Effector memory CD8-positive, alpha-beta T cell (primary cell): ENCODE data around the gene DHX29.

ENCODE experiments used
- ATAC-seq: fragments of 150-1000 bp; cut with Tn5 transposase; replicated peaks from 2 replicates; pipeline ENCODE4 v1.10.0; 2021; ENCODE audit warnings: mild to moderate bottlenecking, moderate library complexity
- DNase-seq, 3 experiments: peaks; one replicate each; pipeline ENCODE4 v3.0.0; 2021
- H3K27ac Mint-ChIP-seq, 2 donors: one replicate each; pipeline ENCODE4 v1.8.0; 2022; ENCODE audit warnings: mild to moderate bottlenecking in 2 of 2, mixed read lengths in 2 of 2, moderate library complexity in 2 of 2
- H3K27me3 Mint-ChIP-seq, 2 donors: one replicate each; pipeline ENCODE4 v1.8.0; 2022; ENCODE audit warnings: mixed read lengths in 2 of 2
- H3K36me3 Mint-ChIP-seq: one replicate; pipeline ENCODE4 v1.8.0; 2022; ENCODE audit warnings: mild to moderate bottlenecking, moderate library complexity, mixed read lengths; ENCODE audit not compliant: insufficient read depth
- H3K4me1 Mint-ChIP-seq, 2 donors: one replicate each; pipeline ENCODE4 v1.8.0; 2022; ENCODE audit warnings: low read depth in 2 of 2, mixed read lengths in 2 of 2
- H3K4me3 Mint-ChIP-seq, 2 donors: one replicate each; pipeline ENCODE4 v1.8.0; 2022; ENCODE audit warnings: mild to moderate bottlenecking in 2 of 2, mixed read lengths in 2 of 2, moderate library complexity in 2 of 2
- H3K9me3 Mint-ChIP-seq, 2 donors: one replicate each; pipeline ENCODE4 v1.8.0; 2022; ENCODE audit warnings: mixed read lengths in 2 of 2

Gene DHX29

DNA sequence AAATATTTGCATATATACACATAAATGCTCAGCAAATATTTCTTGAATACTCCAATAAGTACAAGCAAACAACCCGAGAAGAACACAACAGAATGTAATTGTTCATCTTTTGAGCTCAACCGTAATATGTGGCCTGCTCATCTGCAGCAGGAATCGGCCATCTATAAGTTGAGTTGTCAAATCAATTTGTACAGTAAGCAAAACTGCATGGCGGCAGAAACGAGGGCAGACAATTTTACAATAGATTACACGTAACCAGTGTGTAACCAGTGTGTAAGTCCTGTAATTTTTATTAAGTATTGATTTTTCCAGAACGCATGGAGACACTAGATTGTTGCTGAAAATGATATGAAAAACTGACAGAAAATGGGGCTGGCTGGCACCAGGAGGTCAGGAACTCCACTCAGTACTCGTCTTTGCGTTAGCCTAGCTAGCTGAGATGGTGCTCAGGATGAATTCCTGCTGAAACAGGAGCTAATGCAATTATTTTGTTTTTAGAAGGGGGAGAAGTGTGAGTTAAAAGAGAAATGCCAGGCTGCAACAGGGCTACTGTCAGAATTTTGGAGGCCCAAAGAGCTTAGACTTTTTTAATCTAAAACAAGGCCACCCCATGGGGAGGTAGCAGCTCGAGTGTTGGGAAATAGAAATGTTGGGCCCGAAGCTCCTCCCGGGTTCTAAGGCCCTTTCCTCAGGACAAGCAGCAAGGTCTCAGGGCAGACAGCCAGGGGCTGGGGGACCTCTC is 682 bp downstream of the DHX29 start:
- ATAC-seq = no peak
- no peak for DNase-seq
- Mint-ChIP-seq H3K27ac (no peak overlapping the region), H3K4me3 (no peak overlapping the region), H3K4me1 (peaks cover 10 to 24% of the 10 kb centered on the region in 2 donors), H3K9me3 (no peaks in the 10 kb centered on the region), H3K36me3 (peaks cover 10% of the 10 kb centered on the region), H3K27me3 (no peaks in the 10 kb centered on the region)

- Mint-ChIP-seq H3K9me3 (no peaks in the 10 kb centered on the region), H3K27ac (no peak overlapping the region), H3K4me3 (no peak overlapping the region), H3K27me3 (no peaks in the 10 kb centered on the region), H3K36me3 (peaks cover 6% of the 10 kb centered on the region), H3K4me1 (peaks cover 6 to 14% of the 10 kb centered on the region in 2 donors)
- DNase-seq = no peak
- no peak for ATAC-seq
Measured at GRCh38 chr5:55305345-55305744, 2.1 kb downstream of the DHX29 start.

- Mint-ChIP-seq H3K9me3 (no peaks in the 10 kb centered on the region), H3K4me1 (peaks cover 6 to 14% of the 10 kb centered on the region in 2 donors), H3K27ac (no peak overlapping the region), H3K27me3 (no peaks in the 10 kb centered on the region), H3K4me3 (no peak overlapping the region), H3K36me3 (peaks cover 6% of the 10 kb centered on the region)
- ATAC-seq (no peak), DNase-seq (no peak)
Measured at GRCh38 chr5:55304584-55304983, 2.9 kb downstream of the DHX29 start.

GRCh38 chr5:55303238-55303690 is 4.2 kb downstream of the DHX29 start:
- Mint-ChIP-seq H3K4me3 (no peak overlapping the region), H3K27me3 (no peaks in the 10 kb centered on the region), H3K36me3 (peaks cover 6% of the 10 kb centered on the region), H3K27ac (no peak overlapping the region), H3K9me3 (no peaks in the 10 kb centered on the region), H3K4me1 (peaks cover 6 to 14% of the 10 kb centered on the region in 2 donors)
- ATAC-seq (no peak), DNase-seq (no peak)

GRCh38 chr5:55300890-55301289 is 6.6 kb downstream of the DHX29 start:
- Mint-ChIP-seq H3K27me3 (no peaks in the 10 kb centered on the region), H3K4me3 (no peak overlapping the region), H3K36me3 (peaks cover 16% of the 10 kb centered on the region), H3K4me1 (peaks cover 6 to 18% of the 10 kb centered on the region in 2 donors), H3K9me3 (no peaks in the 10 kb centered on the region), H3K27ac (no peak overlapping the region)
- DNase-seq = no peak
- no peak for ATAC-seq

DNA sequence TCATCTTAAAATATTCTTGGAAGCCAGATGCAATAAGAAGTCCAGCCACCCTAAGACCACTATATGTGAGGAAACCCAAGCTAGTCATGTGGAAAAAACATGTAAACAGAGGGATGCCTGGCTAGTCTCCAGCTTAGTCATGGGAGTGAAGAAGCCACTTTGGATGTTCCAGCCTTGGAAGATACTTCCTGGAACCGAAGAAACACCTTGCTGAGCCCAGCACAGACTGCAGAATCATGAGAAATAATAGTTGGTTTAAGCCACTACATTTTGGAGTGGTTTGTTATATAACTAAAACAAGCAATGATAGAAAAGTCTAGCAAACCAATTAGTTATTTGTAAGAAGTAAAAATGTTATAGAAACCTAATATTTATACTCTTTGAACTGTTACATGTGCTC is 12.6 kb downstream of the DHX29 start:
- Mint-ChIP-seq H3K27ac (no peak overlapping the region), H3K27me3 (no peaks in the 10 kb centered on the region), H3K4me3 (no peak overlapping the region), H3K4me1 (peaks cover 0 to 8% of the 10 kb centered on the region in 2 donors), H3K9me3 (no peaks in the 10 kb centered on the region), H3K36me3 (peaks cover 53% of the 10 kb centered on the region)
- DNase-seq = no peak
- ATAC-seq = no peak

- DNase-seq = no peak
- H3K36me3 Mint-ChIP-seq = peaks cover 73% of the 10 kb centered on the region
- H3K27me3 Mint-ChIP-seq = no peaks in the 10 kb centered on the region
- H3K9me3 Mint-ChIP-seq = no peaks in the 10 kb centered on the region
- no peak for ATAC-seq
- H3K4me1 Mint-ChIP-seq = peaks cover 0 to 4% of the 10 kb centered on the region in 2 donors
- no peak overlapping the region for H3K27ac Mint-ChIP-seq
- no peak overlapping the region for H3K4me3 Mint-ChIP-seq
Measured at GRCh38 chr5:55290991-55291390, 16.5 kb downstream of the DHX29 start.

- Mint-ChIP-seq H3K27ac (no peak overlapping the region), H3K4me3 (no peak overlapping the region), H3K4me1 (peaks cover 0 to 4% of the 10 kb centered on the region in 2 donors), H3K9me3 (no peaks in the 10 kb centered on the region), H3K27me3 (no peaks in the 10 kb centered on the region), H3K36me3 (peaks cover 82% of the 10 kb centered on the region)
- no peak for DNase-seq
- no peak for ATAC-seq
Measured at GRCh38 chr5:55289808-55290207, 17.7 kb downstream of the DHX29 start.

DNA sequence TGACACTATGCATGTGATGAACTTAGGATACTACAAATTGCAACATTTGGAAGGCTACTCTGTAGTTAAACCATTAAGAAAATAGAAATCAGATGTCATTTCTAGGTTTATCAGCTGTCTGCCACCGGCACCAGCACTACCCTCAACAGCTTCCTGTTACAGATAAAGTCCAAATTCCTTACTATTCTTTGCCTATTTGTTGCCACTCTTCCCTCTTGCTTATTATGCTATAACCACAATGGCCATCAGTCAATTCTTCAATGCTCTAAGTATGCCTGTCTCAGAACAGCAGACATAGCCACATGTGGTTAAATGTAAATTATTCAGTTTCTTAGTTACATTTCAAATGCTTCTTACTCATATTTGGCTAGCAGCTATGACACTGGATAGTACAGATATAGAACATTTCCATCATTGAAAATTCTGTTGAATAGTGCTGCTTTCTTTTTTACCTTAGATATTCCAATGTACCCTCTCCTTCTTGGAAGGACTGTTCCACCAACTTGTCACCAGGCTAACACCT is 21.0 kb downstream of the DHX29 start:
- Mint-ChIP-seq H3K36me3 (peaks cover 80% of the 10 kb centered on the region), H3K4me3 (no peak overlapping the region), H3K27ac (peak overlapping the region in 1 of 2 donors; percentile 8)

DNA sequence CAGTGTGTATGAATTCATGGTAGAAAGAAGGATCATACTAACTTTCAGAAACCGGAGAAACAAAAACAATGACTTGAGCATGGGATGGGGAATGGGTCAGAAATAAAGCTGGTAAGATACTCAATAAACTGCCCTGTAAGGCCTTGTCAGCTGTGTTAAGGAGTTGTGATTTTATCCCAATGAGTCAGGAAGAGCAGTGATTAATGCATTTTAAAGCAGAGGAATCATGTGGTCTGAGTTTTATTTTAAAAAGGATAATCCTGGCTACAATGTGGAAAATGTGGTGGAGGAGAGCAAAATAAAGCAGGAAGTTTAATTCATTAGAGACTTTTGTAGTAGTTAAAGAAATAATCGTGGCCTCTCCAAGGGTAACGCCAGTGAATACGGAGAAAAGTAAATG is 28.7 kb downstream of the DHX29 start:
- Mint-ChIP-seq H3K27me3 (no peaks in the 10 kb centered on the region), H3K4me3 (no peak overlapping the region), H3K27ac (no peak overlapping the region), H3K4me1 (no peaks in the 10 kb centered on the region), H3K9me3 (no peaks in the 10 kb centered on the region), H3K36me3 (peaks cover 70% of the 10 kb centered on the region)
- DNase-seq (no peak), ATAC-seq (no peak)

More for the DNA sequence above, 21.0 kb downstream of the DHX29 start:
- H3K27me3 Mint-ChIP-seq = no peaks in the 10 kb centered on the region
- DNase-seq (no peak), ATAC-seq (no peak)
- peaks cover 0 to 2% of the 10 kb centered on the region in 2 donors for H3K4me1 Mint-ChIP-seq
- no peaks in the 10 kb centered on the region for H3K9me3 Mint-ChIP-seq

DNA sequence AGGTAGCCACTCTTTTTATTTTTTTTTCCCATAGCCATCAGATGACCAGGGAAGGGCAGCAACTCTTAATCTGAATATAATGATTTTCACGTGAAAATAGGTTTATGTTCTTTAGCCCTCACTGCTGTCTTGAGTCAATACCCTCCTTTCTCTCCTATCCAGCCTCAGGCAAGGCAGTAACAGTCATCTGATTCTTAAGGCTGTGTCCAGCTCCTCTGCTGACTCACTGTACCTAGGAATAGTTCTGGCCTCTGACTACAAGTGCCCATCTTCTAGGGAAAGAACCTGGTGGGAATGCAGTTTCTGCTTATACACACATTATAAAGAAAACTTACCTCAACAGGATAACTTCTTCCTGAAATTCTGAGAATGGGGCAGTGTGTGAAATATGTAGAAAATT is 30.7 kb downstream of the DHX29 start:
- H3K36me3 Mint-ChIP-seq = peaks cover 73% of the 10 kb centered on the region

DNA sequence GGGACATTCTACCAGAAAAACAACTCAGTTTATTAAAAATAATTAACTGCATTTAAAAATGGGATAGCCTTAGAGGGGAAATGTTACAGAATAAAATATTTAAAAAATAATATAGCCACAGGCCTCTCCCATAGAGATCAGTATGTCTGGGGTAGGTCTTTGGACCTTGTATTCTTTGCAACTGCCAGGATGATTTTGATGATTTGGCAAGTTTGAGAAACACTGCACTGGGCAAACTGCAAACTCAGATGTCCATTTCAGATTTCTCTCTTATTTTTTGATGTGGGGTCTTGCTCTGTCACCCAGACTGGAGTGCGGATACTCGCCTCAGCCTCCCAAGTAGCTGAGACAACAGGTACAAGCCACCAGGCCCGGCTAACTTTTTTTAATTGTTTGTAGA is 49.2 kb downstream of the DHX29 start:
- Mint-ChIP-seq H3K9me3 (no peaks in the 10 kb centered on the region), H3K27me3 (no peaks in the 10 kb centered on the region), H3K4me1 (no peaks in the 10 kb centered on the region), H3K4me3 (no peak overlapping the region), H3K36me3 (peaks cover 49% of the 10 kb centered on the region), H3K27ac (no peak overlapping the region)
- ATAC-seq (no peak), DNase-seq (no peak)

More for the DNA sequence above, 30.7 kb downstream of the DHX29 start:
- H3K27ac Mint-ChIP-seq = no peak overlapping the region
- no peaks in the 10 kb centered on the region for H3K4me1 Mint-ChIP-seq
- no peaks in the 10 kb centered on the region for H3K9me3 Mint-ChIP-seq
- H3K4me3 Mint-ChIP-seq = no peak overlapping the region
- ATAC-seq (no peak), DNase-seq (no peak)
- H3K27me3 Mint-ChIP-seq = no peaks in the 10 kb centered on the region

GRCh38 chr5:55254802-55255201 is 52.7 kb downstream of the DHX29 start:
- DNase-seq = no peak
- H3K9me3 Mint-ChIP-seq = no peaks in the 10 kb centered on the region
- H3K4me1 Mint-ChIP-seq = no peaks in the 10 kb centered on the region
- no peak for ATAC-seq
- H3K27ac Mint-ChIP-seq = no peak overlapping the region
- peaks cover 23% of the 10 kb centered on the region for H3K36me3 Mint-ChIP-seq
- no peak overlapping the region for H3K4me3 Mint-ChIP-seq
- H3K27me3 Mint-ChIP-seq = no peaks in the 10 kb centered on the region

DNA sequence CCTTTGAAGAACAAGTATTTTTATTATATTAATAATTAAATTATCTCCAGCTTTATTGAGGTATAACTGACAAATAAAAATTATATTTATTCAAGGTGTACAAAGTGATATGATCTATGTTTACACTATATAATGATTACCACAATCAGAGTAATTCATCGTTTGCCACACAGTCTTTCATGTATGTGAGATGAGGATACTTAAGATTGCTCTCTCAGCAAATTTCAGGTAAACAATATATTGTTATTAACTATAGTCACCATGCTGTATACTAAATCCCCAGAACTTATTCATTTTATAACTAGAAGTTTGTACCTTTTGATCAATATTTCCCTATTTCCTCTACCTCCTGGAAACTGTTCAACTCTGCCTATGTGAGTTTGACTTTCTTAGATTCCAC is 57.4 kb downstream of the DHX29 start:
- ATAC-seq = no peak
- no peak overlapping the region for H3K4me3 Mint-ChIP-seq
- DNase-seq = no peak

More for the DNA sequence above, 57.4 kb downstream of the DHX29 start:
- no peak overlapping the region for H3K27ac Mint-ChIP-seq
- H3K4me1 Mint-ChIP-seq = no peaks in the 10 kb centered on the region
- peaks cover 5 to 14% of the 10 kb centered on the region in 2 donors for H3K27me3 Mint-ChIP-seq
- no peaks in the 10 kb centered on the region for H3K9me3 Mint-ChIP-seq
- peaks cover 3% of the 10 kb centered on the region for H3K36me3 Mint-ChIP-seq
